Measurements from ENCODE around the gene ELAC2. TPM values are rescaled to one million over a fixed set of nuclear protein-coding genes. Genes with fewer than 3 reads are reported as not detected.

The ELAC2 gene
- total and polyA plus RNA-seq, 2 of the 4 experiments (the other 2 are of a cell fraction) = 75.2 to 80.7 TPM

DNA sequence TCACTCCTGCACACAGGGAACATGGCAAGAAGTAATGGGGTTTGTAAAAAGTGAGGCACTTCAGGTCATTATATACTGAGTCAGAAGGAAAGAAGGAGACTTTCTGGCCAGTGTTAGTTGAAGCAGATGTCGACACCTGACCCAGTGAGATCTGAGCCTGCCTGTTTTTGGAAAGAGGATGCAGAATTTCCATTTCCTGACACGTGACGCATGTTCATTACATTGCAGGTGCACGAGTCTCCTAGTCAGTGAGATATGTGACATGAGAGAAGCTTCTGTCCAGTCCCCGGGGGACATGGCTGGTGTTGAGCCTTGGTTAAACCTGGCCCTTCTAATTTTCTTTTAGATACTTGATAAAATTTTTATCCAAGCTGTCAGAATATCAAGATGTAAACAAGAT lies 62.3 kb downstream of the ELAC2 start:
- Histone ChIP-seq H4K5ac (ENCODE audit: low read depth, low read length) (no peak overlapping the region), H3K4me3 (ENCODE audit: insufficient read depth, low read depth, low read length) (no peak overlapping the region), H3K27ac (ENCODE audit: insufficient read depth, low read length) (no peak overlapping the region), H3K4ac (ENCODE audit: low read depth, low read length) (no peak overlapping the region), H3K9ac (ENCODE audit: low read depth, low read length) (no peak overlapping the region), H3K18ac (ENCODE audit: low read depth, low read length) (no peak overlapping the region), H2AFZ (replicated peaks; ENCODE audit: low read length, poor library complexity) (no peak overlapping the region), H2BK20ac (ENCODE audit: low read depth, low read length) (no peak overlapping the region), H2AK5ac (ENCODE audit: low read depth, low read length) (no peak overlapping the region), H2BK5ac (ENCODE audit: low read depth, low read length, poor library complexity, severe bottlenecking) (no peak overlapping the region), H4K20me1 (ENCODE audit: insufficient read depth, low read length) (no peaks in the 10 kb centered on the region), H3K23ac (ENCODE audit: low read depth, low read length) (no peak overlapping the region), H2AK9ac (replicated peaks; ENCODE audit: low read depth, low read length, poor library complexity) (no peak overlapping the region), H3K4me1 (ENCODE audit: control insufficient read depth, insufficient read depth, low read length) (no peaks in the 10 kb centered on the region; the same call in 1 of the 2 replicates), H2BK15ac (ENCODE audit: low read depth, low read length) (no peak overlapping the region), H2BK120ac (ENCODE audit: low read depth, low read length) (no peak overlapping the region), H3K14ac (replicated peaks; ENCODE audit: low read depth, low read length) (no peak overlapping the region), H3K79me1 (ENCODE audit: low read depth in 1 of 2, low read length in 2 of 2) (no peaks in the 10 kb centered on the region), H3K36me3 (ENCODE audit: control insufficient read depth, insufficient read depth, low read length) (no peaks in the 10 kb centered on the region), H3K9me3 (ENCODE audit: control insufficient read depth, insufficient read depth, low read length) (no peaks in the 10 kb centered on the region), H4K8ac (ENCODE audit: low read depth in 2 of 2, low read length in 2 of 2) (no peak overlapping the region), H3K27me3 (ENCODE audit: control insufficient read depth, insufficient read depth, low read length) (no peaks in the 10 kb centered on the region), H3K9me1 (ENCODE audit: insufficient read depth, low read length) (no peaks in the 10 kb centered on the region), H4K91ac (ENCODE audit: insufficient read depth, low read depth, low read length) (no peak overlapping the region), H3K4me2 (ENCODE audit: low read depth, low read length) (no peak overlapping the region), H3K56ac (ENCODE audit: extremely low read depth, insufficient read depth, low read length) (no peak overlapping the region)
- in situ Hi-C loops (cut with MboI; ENCODE audit: low sequenced_read_pairs) (no loop called here), dilution Hi-C loops (cut with HindIII; ENCODE audit: low sequenced_read_pairs, unreplicated experiment) (no loop called here), intact Hi-C loops (cut with micrococcal nuclease) (no loop called here)
- ATAC-seq (ENCODE audit: low read depth) (no peak), DNase-seq (no peak)
- POLR2A ChIA-PET (ENCODE audit: unreplicated experiment) = no interaction called here
- no TSS peak for BruUV-seq (replicated peaks)
- CTCF ChIA-PET = no interaction called here
- WGBS, 2 experiments (ENCODE audit: extremely low coverage in 2 of 2, insufficient read length in 1 of 2) = 93% methylated on average over 3 of the region's 5 CpGs; no CpG with 5 or more reads in 1 of the 2 experiments
- TF ChIP-seq, protein P1, sequence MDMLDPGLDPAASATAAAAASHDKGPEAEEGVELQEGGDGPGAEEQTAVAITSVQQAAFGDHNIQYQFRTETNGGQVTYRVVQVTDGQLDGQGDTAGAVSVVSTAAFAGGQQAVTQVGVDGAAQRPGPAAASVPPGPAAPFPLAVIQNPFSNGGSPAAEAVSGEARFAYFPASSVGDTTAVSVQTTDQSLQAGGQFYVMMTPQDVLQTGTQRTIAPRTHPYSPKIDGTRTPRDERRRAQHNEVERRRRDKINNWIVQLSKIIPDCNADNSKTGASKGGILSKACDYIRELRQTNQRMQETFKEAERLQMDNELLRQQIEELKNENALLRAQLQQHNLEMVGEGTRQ (IDR thresholded peaks at IDR 0.05; ENCODE audit: low read depth, low read length) = no peak
- TF ChIP-seq, protein P2, sequence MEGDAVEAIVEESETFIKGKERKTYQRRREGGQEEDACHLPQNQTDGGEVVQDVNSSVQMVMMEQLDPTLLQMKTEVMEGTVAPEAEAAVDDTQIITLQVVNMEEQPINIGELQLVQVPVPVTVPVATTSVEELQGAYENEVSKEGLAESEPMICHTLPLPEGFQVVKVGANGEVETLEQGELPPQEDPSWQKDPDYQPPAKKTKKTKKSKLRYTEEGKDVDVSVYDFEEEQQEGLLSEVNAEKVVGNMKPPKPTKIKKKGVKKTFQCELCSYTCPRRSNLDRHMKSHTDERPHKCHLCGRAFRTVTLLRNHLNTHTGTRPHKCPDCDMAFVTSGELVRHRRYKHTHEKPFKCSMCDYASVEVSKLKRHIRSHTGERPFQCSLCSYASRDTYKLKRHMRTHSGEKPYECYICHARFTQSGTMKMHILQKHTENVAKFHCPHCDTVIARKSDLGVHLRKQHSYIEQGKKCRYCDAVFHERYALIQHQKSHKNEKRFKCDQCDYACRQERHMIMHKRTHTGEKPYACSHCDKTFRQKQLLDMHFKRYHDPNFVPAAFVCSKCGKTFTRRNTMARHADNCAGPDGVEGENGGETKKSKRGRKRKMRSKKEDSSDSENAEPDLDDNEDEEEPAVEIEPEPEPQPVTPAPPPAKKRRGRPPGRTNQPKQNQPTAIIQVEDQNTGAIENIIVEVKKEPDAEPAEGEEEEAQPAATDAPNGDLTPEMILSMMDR (conservative IDR thresholded peaks at IDR 0.05; ENCODE audit: low read depth, low read length) = no peak
- TF ChIP-seq MAFK (IDR thresholded peaks at IDR 0.05; ENCODE audit: low read depth, low read length) = no peak
- TF ChIP-seq MAZ (IDR thresholded peaks at IDR 0.05; ENCODE audit: borderline replicate concordance, low read depth, low read length) = no peak
- no peak for TF ChIP-seq SMC3 (IDR thresholded peaks at IDR 0.05; ENCODE audit: low read depth, low read length)
- no peak for TF ChIP-seq RCOR1 (IDR thresholded peaks at IDR 0.05; ENCODE audit: insufficient replicate concordance, low read length)
- TF ChIP-seq, protein P3, sequence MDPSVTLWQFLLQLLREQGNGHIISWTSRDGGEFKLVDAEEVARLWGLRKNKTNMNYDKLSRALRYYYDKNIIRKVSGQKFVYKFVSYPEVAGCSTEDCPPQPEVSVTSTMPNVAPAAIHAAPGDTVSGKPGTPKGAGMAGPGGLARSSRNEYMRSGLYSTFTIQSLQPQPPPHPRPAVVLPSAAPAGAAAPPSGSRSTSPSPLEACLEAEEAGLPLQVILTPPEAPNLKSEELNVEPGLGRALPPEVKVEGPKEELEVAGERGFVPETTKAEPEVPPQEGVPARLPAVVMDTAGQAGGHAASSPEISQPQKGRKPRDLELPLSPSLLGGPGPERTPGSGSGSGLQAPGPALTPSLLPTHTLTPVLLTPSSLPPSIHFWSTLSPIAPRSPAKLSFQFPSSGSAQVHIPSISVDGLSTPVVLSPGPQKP (IDR thresholded peaks at IDR 0.05; ENCODE audit: borderline replicate concordance, low read depth, low read length) = no peak
- TF ChIP-seq CHD1 (IDR thresholded peaks at IDR 0.05; ENCODE audit: low read depth, low read length) = no peak
- no peak for TF ChIP-seq RFX5 (IDR thresholded peaks at IDR 0.05; ENCODE audit: low read depth, low read length)
- TF ChIP-seq BHLHE40 (IDR thresholded peaks at IDR 0.05; ENCODE audit: low read depth, low read length) = no peak
- TF ChIP-seq CEBPB (IDR thresholded peaks at IDR 0.05; ENCODE audit: low read depth, low read length) = no peak
- no peak for TF ChIP-seq POLR2A (IDR thresholded peaks at IDR 0.05; ENCODE audit: low read depth, low read length)
- no peak for TF ChIP-seq MXI1 (IDR thresholded peaks at IDR 0.05; ENCODE audit: borderline replicate concordance, low read depth, low read length)
- TF ChIP-seq RAD21 (IDR thresholded peaks at IDR 0.05; ENCODE audit: low read length) = no peak
- TF ChIP-seq NFE2L2 (IDR thresholded peaks at IDR 0.05; ENCODE audit: low read depth, low read length) = no peak
- no peak for TF ChIP-seq FOS (IDR thresholded peaks at IDR 0.05; ENCODE audit: low read depth, low read length)
